Activated CD4-positive, alpha-beta T cell treated with anti-CD3 and anti-CD28 coated beads, Interleukin-2, amount 50 U/mL, for 16 hours (primary cell): ENCODE data around the gene APP.
"Not testable (repeated sequence)": the region's sequence is repeated elsewhere in the genome, so short reads cannot be mapped to it uniquely, and the experiment has no call there.

ENCODE experiments used
- DNase-seq: peaks from one replicate; pipeline ENCODE4 v3.0.0-alpha.2; 2020

APP gene

GRCh38 chr21:26060335-26061115 lies 110.0 kb downstream of the APP start:
- no peak for DNase-seq

GRCh38 chr21:26057477-26058170 lies 112.9 kb downstream of the APP start:
- DNase-seq, result no peak

DNA sequence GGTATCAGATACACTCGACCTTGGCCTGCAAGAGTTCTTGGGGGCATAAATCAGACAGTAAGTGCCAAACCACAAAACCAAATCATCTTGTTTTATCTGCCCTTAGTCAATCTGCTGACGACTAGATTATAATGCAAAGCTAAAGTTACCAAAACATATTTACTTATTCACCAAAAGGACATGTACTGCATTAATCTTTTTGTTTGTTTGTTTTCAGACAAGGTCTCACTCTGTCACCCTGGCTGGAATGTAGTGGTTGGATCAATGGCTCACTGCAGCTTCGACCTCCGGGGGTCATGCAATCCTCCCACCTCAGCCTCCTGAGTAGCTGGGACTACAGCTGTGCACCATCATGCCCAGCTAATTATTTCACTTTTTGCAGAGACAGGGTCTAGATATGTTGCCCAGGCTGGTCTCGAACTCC lies 114.7 kb downstream of the APP start:
- no peak for DNase-seq

DNA sequence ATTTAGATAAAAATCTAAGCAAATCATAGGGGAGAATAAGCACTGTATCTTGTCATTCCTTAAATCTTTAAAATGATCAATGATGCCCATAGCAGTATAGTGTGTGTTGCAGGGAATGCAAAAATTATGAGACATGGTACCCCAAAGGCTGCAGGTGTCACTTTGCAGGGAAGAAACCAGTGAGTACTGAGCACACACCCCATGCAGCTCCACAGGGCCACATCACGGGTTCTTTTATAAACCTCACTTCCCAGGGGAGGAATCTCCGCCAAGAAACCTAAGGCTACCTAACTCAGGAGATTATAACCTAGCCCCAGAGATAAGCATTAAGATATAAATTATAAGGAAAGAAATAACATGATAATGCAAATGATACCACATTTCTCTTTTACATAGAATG lies 115.6 kb downstream of the APP start:
- DNase-seq, result no peak

DNA sequence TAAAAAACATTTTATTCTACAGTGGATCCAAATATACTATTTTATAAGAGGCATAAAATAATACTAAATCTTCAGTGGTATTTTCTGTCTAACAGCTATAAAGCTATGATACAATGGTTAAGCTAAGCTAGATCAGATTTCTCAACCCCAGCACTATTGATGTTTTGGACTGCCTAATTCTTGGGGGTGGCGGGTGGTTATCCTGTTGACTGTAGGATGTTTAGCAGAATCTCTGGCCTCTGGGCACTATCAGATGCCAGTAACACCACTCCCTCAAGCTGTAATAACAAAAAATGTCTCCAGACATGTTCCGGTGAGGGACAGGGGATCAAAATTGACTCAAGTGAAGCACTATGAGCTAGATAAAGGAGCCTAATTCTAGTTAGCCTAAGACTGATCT lies 118.5 kb downstream of the APP start:
- DNase-seq, result no peak

DNA sequence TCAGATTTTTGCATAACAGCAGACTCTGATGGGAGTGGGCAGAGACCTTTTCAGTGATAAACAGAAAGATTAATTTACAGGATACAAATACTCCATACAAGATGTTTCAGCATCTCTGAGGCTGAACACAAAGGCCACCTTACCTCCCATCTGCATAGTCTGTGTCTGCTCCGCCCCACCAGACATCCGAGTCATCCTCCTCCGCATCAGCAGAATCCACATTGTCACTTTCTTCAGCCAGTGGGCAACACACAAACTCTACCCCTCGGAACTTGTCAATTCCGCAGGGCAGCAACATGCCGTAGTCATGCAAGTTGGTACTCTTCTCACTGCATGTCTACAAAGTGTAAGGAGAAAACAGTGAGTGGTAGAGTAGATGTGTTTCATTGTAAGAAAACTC lies 119.7 kb downstream of the APP start:
- DNase-seq, result no peak

DNA sequence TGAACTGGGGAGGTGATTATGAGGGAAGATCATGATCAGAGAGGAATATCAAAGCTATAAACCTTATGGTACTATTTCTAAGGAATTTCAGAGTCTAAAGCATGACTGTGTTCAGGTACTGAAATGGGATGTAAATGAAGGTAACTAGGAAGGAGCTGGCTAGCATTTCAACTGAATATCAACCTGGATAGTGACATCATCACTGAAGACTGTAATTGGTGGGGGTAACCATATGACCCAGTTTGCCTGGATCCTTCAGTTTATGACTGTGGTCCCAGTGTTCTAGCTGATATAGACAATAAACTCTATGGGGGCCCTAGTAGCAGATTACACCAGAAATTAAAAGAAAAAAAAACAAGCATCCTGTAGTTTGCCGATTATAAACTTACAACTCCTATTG lies 120.8 kb downstream of the APP start:
- no peak for DNase-seq

DNA sequence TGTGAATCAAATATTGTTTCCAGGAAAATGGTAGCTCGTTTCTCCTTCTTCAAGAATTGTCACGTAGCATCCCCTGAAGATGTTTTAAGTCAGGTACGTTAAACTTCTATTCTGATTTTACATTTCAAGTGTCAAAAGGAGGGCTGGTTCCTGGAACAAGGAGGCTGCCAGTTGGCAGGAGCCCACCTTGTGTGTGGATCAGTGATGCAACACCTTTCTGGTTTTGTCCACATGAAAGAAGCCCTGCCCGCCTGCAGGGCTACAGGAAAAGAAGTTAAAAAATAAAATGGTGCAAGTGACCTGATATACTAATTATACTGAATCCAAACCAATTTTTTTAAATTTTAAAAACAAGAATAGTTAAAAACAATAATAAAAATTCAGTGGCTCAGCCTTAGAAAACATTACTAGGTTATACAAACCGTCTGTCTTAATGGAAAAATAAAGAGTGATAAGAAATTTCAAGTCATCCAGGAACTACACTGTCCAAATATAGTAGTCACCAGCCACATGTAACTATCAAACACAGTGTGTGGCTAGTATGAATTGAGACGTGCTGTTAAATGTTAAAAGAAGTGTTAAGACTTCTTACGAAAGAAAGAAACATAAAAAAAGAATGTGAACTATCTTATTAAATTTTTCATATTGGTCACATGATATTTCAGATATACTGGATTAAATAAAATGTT lies 123.1 kb downstream of the APP start:
- DNase-seq, result no peak

- no peak for DNase-seq
Measured at GRCh38 chr21:26043891-26044290, 126.7 kb downstream of the APP start.

DNA sequence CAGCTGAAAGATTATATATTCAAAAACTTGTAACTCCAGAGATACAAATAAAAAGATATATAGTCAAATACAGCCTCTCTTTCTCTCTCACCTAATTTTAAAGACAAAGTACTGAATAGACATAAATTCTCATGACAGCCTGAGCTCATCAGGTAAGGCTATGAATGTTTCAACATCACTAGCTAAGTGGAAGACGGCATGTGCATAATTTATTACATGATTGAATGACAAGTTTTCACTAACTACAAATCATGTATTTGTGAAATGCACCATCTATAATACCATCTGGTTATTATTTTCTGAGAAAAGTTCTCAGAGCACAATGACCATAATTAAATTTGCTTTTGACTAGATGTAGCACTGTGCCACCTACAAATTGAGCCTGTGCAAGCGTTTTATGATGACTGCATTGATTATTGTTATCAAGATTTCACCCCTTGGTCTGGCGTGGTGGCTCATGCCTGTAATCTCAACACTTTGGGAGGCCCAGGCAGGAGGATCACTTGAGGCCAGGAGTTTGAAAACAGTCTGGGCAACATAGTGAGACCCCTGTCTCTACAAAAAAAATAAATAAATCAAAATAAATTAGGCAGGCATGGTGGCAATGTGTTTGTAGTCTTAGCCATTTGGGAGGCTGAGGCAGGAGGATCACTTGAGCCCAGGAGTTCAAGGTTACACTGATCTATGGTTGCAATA lies 128.2 kb downstream of the APP start:
- no peak for DNase-seq

GRCh38 chr21:26041431-26042180 lies 129.0 kb downstream of the APP start:
- DNase-seq, result no peak

GRCh38 chr21:26036916-26037315 lies 133.7 kb downstream of the APP start:
- no peak for DNase-seq

DNA sequence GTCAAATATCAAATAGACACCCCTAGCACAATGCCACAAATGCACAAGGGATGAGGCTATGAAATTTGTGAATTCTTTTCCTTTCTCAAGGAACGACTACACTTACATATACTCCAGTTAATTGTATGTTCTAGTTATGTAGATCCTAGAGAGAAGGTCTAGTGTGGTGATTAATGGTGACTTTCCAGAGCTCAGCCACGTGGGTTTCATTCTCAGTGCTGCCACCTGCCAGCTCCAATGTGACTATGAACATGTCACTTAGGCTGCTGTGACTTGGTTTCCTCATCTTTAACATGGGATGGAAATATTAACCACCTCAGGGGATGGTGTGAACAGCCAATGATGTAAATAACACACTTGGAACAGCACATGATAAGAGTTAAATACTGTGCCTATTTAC lies 138.3 kb downstream of the APP start:
- no peak for DNase-seq

- DNase-seq, result no peak
Measured at GRCh38 chr21:26028183-26028582, 142.4 kb downstream of the APP start.

- no peak for DNase-seq
Measured at GRCh38 chr21:26027696-26028095, 142.9 kb downstream of the APP start.

- DNase-seq, result no peak
Measured at GRCh38 chr21:26025536-26026512, 144.7 kb downstream of the APP start.

GRCh38 chr21:26023406-26023805 lies 147.2 kb downstream of the APP start:
- not testable (repeated sequence) for DNase-seq

DNA sequence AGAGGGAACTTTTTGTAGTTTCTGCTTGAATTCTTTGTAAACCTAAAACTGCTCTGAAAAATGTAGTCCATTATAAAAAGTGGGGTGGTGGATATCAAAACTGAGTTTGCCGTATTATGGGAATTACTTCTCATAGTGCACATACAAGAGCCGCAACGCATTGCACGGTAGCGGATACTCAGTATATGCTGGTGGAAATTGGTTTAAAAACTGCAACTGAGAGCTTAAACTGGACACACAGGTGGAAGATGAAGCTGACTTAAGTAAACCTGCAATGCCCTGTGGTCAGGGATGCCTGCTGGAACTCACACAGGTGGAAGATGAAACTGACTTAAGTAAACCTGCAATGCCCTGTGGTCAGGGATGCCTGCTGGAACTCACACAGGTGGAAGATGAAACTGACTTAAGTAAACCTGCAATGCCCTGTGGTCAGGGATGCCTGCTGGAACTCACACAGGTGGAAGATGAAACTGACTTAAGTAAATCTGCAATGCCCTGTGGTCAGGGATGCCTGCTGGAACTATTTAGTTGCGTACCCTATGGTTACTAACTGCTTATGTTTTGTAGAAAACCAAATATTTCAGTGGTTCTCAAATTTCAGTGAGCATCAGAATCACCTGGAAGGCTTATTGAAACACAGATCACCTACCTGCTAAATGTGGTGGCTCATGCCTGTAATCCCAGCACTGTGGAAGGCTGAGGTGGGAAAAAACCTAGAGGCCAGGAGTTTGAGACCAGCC lies 147.8 kb downstream of the APP start:
- DNase-seq, result not testable (repeated sequence)

- DNase-seq, result no peak
Measured at GRCh38 chr21:26020510-26020909, 150.1 kb downstream of the APP start.

GRCh38 chr21:26020081-26020480 lies 150.5 kb downstream of the APP start:
- DNase-seq, result no peak

- DNase-seq, result no peak
Measured at GRCh38 chr21:26019236-26019635, 151.3 kb downstream of the APP start.
